Astrocyte (in vitro differentiated cells and primary cell): ENCODE results near the gene DAZAP1. TPM values are rescaled to one million over a fixed set of nuclear protein-coding genes. Genes with fewer than 3 reads are reported as not detected.
A peak's percentile ranks its signal among the peaks of the same experiment; 100 is the strongest.
"Not testable (repeated sequence)": the region's sequence is repeated elsewhere in the genome, so short reads cannot be mapped to it uniquely, and the experiment has no call there.

Experiments used
- DNase-seq: peaks from one replicate; pipeline ENCODE4 v3.0.0-alpha.2; 2010; ENCODE audit warnings: low read depth
- FAIRE-seq: peaks from 2 replicates; lab custom pipeline; 2011; peaks lifted over from hg19 to GRCh38; lab: Jason Lieb, UNC
- H2AFZ ChIP-seq: 2 replicates; pipeline ENCODE4 v1.6.0; 2012; ENCODE audit warnings: low read depth, low read length, inconsistent platforms
- H3K27ac ChIP-seq: 2 replicates; pipeline ENCODE4 v1.5.1; 2011; ENCODE audit warnings: low read depth, low read length, inconsistent platforms
- H3K27me3 ChIP-seq: 2 replicates; pipeline ENCODE4 v1.6.0; 2011; ENCODE audit warnings: low read length, inconsistent platforms; ENCODE audit not compliant: insufficient read depth
- H3K36me3 ChIP-seq: 2 replicates; pipeline ENCODE4 v1.5.1; 2011; ENCODE audit warnings: low read length, inconsistent platforms; ENCODE audit not compliant: insufficient read depth
- H3K4me1 ChIP-seq: 2 replicates; pipeline ENCODE4 v1.5.1; 2011; ENCODE audit warnings: low read length, inconsistent platforms; ENCODE audit not compliant: insufficient read depth
- H3K4me2 ChIP-seq: 2 replicates; pipeline ENCODE4 v1.6.0; 2012; ENCODE audit warnings: low read length, inconsistent platforms
- H3K4me3 ChIP-seq: 2 replicates; pipeline ENCODE4 v1.5.1; 2011; ENCODE audit warnings: low read depth, mild to moderate bottlenecking, low read length, inconsistent platforms; ENCODE audit not compliant: insufficient read depth
- H3K79me2 ChIP-seq: 2 replicates; pipeline ENCODE4 v1.6.0; 2012; ENCODE audit warnings: mild to moderate bottlenecking, low read length, inconsistent platforms; ENCODE audit not compliant: insufficient read depth
- H3K9ac ChIP-seq: 2 replicates; pipeline ENCODE4 v1.6.0; 2012; ENCODE audit warnings: mild to moderate bottlenecking, low read length, inconsistent platforms
- H3K9me3 ChIP-seq: 2 replicates; pipeline ENCODE4 v1.5.1; 2012; ENCODE audit warnings: low read depth, mild to moderate bottlenecking, low read length, inconsistent platforms; ENCODE audit not compliant: insufficient read depth
- H4K20me1 ChIP-seq: 2 replicates; pipeline ENCODE4 v1.6.0; 2012; ENCODE audit warnings: low read length, inconsistent platforms; ENCODE audit not compliant: insufficient read depth
- H3K27ac Mint-ChIP-seq: one replicate; pipeline ENCODE4 v1.8.0; 2021; ENCODE audit warnings: mild to moderate bottlenecking, mixed read lengths; ENCODE audit not compliant: unreplicated experiment
- H3K27me3 Mint-ChIP-seq: one replicate; pipeline ENCODE4 v1.8.0; 2021; ENCODE audit warnings: low read depth, mixed read lengths; ENCODE audit not compliant: unreplicated experiment
- H3K36me3 Mint-ChIP-seq: one replicate; pipeline ENCODE4 v1.8.0; 2021; ENCODE audit warnings: low read depth, mixed read lengths; ENCODE audit not compliant: unreplicated experiment
- H3K4me1 Mint-ChIP-seq: one replicate; pipeline ENCODE4 v1.8.0; 2021; ENCODE audit warnings: low read depth, mixed read lengths; ENCODE audit not compliant: unreplicated experiment
- H3K4me3 Mint-ChIP-seq: one replicate; pipeline ENCODE4 v1.8.0; 2021; ENCODE audit warnings: mild to moderate bottlenecking, moderate library complexity, mixed read lengths; ENCODE audit not compliant: unreplicated experiment
- H3K9me3 Mint-ChIP-seq: one replicate; pipeline ENCODE4 v1.8.0; 2021; ENCODE audit warnings: mild to moderate bottlenecking, mixed read lengths; ENCODE audit not compliant: unreplicated experiment
- CTCF ChIP-seq: IDR thresholded peaks from 2 replicates; pipeline ENCODE4 v1.5.1; 2011; ENCODE audit warnings: low read depth, mild to moderate bottlenecking, inconsistent platforms, low read length, moderate library complexity; ENCODE audit not compliant: insufficient read depth
- EZH2 ChIP-seq: IDR thresholded peaks from 2 replicates; pipeline ENCODE4 v1.6.1; 2012; ENCODE audit warnings: mild to moderate bottlenecking, low read length, inconsistent platforms; ENCODE audit not compliant: insufficient read depth
- total RNA-seq: library from RNA; stranded (reverse); gene quantifications from 2 replicates; pipeline ENCODE4 v1.2.1, GENCODE V29; 2021

Gene DAZAP1
- total RNA-seq, 1 donor from 2014 or later: 108 TPM

- Mint-ChIP-seq H3K4me3 (peak within 1 kb of the TSS; percentile 95), H3K27me3 (no peaks in the 10 kb centered on the region), H3K9me3 (no peaks in the 10 kb centered on the region), H3K4me1 (peaks cover 11% of the 10 kb centered on the region), H3K36me3 (peaks cover 13% of the 10 kb centered on the region), H3K27ac (peak within 1 kb of the TSS; percentile 96)
- H3K27me3 ChIP-seq: no peaks in the 10 kb centered on the region
- H3K4me1 ChIP-seq: peaks cover 14% of the 10 kb centered on the region
- peak within 1 kb of the TSS; percentile 97 for H3K4me3 ChIP-seq
- peak within 1 kb of the TSS; percentile 91 for H3K27ac ChIP-seq
- H3K9ac ChIP-seq: peak within 1 kb of the TSS; percentile 99
- peaks cover 25% of the 10 kb centered on the region for H3K36me3 ChIP-seq
- no peaks in the 10 kb centered on the region for H3K9me3 ChIP-seq
- peak; percentile 85 for DNase-seq
- H3K4me2 ChIP-seq: peak within 1 kb of the TSS; percentile 97
- peaks cover 67% of the 10 kb centered on the region for H4K20me1 ChIP-seq
- FAIRE-seq: no peak
- TF ChIP-seq EZH2 (no peak), CTCF (peak; percentile 78)
- H3K79me2 ChIP-seq: peaks cover 42% of the 10 kb centered on the region
- peak within 1 kb of the TSS; percentile 57 for H2AFZ ChIP-seq
These were observed 30.9 kb downstream of the DAZAP1 start, which contains the start of gene RPS15 for GRCh38 chr19:1438035-1438932. Gene RPS15 (plus strand): TSS chr19:1438396. CDS start chr19:1438426, 30 bp downstream.

GRCh38 chr19:1438933-1439354 is 31.6 kb downstream of the DAZAP1 start:
- Histone ChIP-seq H3K4me1 (peaks cover 16% of the 10 kb centered on the region), H4K20me1 (peaks cover 65% of the 10 kb centered on the region), H3K36me3 (peaks cover 25% of the 10 kb centered on the region), H3K79me2 (peaks cover 42% of the 10 kb centered on the region), H3K27ac (peak overlapping the region; percentile 91), H3K27me3 (no peaks in the 10 kb centered on the region), H3K9ac (peak overlapping the region; percentile 99), H2AFZ (no peak overlapping the region), H3K4me3 (peak overlapping the region; percentile 97), H3K9me3 (no peaks in the 10 kb centered on the region), H3K4me2 (peak overlapping the region; percentile 97)
- H3K4me1 Mint-ChIP-seq: peaks cover 11% of the 10 kb centered on the region
- no peaks in the 10 kb centered on the region for H3K9me3 Mint-ChIP-seq
- peak overlapping the region; percentile 94 for H3K27ac Mint-ChIP-seq
- DNase-seq (no peak), FAIRE-seq (no peak)
- H3K4me3 Mint-ChIP-seq: peak overlapping the region; percentile 95
- H3K27me3 Mint-ChIP-seq: no peaks in the 10 kb centered on the region
- H3K36me3 Mint-ChIP-seq: peaks cover 13% of the 10 kb centered on the region
- no peak for TF ChIP-seq CTCF
- TF ChIP-seq EZH2: no peak

GRCh38 chr19:1439525-1440417 is 32.4 kb downstream of the DAZAP1 start:
- H3K36me3 Mint-ChIP-seq: peaks cover 13% of the 10 kb centered on the region
- FAIRE-seq, H2AFZ ChIP-seq, H3K9me3 ChIP-seq, DNase-seq, H3K27me3 ChIP-seq, H3K27me3 Mint-ChIP-seq, H3K9me3 Mint-ChIP-seq: not testable (repeated sequence)
- Histone ChIP-seq H3K4me2 (peak overlapping the region; percentile 97), H3K4me3 (peak overlapping the region; percentile 97), H3K9ac (peak overlapping the region; percentile 99), H3K79me2 (peaks cover 42% of the 10 kb centered on the region), H3K4me1 (peaks cover 18% of the 10 kb centered on the region), H3K27ac (peak overlapping the region; percentile 91), H4K20me1 (peaks cover 68% of the 10 kb centered on the region), H3K36me3 (peaks cover 25% of the 10 kb centered on the region)
- H3K27ac Mint-ChIP-seq: peak overlapping the region; percentile 94
- H3K4me1 Mint-ChIP-seq: peaks cover 11% of the 10 kb centered on the region
- peak overlapping the region; percentile 95 for H3K4me3 Mint-ChIP-seq
